22Rv1 (cell line): ENCODE results near the gene ASCC2.

Experiments
- H3K27ac ChIP-seq: fragments of 450-650 bp; 2 replicates; pipeline ENCODE4 v1.5.1; 2017
- ZFX ChIP-seq: fragments of 450-650 bp; IDR thresholded peaks from 2 replicates; pipeline ENCODE4 v1.6.1; 2017; ENCODE audit warnings: antibody characterized with exemption, borderline replicate concordance
- TF ChIP-seq, protein P1 (sequence below): fragments of 450-650 bp; IDR thresholded peaks from 2 replicates; pipeline ENCODE4 v1.5.1; 2017; ENCODE audit warnings: mild to moderate bottlenecking

ASCC2 gene

DNA sequence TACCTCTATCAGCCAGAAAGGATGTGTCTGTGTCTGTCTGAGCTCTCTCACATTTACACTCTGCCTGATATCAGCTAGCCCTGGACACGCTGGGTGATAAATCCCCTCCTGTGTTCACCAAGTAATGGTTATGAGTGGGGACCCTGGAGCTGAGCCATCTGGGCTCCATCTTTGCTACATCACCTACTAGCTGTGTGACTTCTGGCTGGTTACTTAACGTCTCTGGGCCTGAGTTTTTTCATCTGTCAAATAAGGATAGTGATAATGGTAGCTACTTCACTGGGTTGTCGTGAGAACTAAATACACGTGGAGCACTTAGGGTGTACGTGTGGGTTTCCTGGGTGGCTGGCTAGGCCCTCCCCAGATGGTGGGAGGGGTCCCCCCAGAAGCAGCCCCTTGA is 48.0 kb downstream of the ASCC2 start:
- TF ChIP-seq, protein P1, sequence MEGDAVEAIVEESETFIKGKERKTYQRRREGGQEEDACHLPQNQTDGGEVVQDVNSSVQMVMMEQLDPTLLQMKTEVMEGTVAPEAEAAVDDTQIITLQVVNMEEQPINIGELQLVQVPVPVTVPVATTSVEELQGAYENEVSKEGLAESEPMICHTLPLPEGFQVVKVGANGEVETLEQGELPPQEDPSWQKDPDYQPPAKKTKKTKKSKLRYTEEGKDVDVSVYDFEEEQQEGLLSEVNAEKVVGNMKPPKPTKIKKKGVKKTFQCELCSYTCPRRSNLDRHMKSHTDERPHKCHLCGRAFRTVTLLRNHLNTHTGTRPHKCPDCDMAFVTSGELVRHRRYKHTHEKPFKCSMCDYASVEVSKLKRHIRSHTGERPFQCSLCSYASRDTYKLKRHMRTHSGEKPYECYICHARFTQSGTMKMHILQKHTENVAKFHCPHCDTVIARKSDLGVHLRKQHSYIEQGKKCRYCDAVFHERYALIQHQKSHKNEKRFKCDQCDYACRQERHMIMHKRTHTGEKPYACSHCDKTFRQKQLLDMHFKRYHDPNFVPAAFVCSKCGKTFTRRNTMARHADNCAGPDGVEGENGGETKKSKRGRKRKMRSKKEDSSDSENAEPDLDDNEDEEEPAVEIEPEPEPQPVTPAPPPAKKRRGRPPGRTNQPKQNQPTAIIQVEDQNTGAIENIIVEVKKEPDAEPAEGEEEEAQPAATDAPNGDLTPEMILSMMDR, result no peak
- TF ChIP-seq ZFX, result no peak
- H3K27ac ChIP-seq, result no peak overlapping the region

DNA sequence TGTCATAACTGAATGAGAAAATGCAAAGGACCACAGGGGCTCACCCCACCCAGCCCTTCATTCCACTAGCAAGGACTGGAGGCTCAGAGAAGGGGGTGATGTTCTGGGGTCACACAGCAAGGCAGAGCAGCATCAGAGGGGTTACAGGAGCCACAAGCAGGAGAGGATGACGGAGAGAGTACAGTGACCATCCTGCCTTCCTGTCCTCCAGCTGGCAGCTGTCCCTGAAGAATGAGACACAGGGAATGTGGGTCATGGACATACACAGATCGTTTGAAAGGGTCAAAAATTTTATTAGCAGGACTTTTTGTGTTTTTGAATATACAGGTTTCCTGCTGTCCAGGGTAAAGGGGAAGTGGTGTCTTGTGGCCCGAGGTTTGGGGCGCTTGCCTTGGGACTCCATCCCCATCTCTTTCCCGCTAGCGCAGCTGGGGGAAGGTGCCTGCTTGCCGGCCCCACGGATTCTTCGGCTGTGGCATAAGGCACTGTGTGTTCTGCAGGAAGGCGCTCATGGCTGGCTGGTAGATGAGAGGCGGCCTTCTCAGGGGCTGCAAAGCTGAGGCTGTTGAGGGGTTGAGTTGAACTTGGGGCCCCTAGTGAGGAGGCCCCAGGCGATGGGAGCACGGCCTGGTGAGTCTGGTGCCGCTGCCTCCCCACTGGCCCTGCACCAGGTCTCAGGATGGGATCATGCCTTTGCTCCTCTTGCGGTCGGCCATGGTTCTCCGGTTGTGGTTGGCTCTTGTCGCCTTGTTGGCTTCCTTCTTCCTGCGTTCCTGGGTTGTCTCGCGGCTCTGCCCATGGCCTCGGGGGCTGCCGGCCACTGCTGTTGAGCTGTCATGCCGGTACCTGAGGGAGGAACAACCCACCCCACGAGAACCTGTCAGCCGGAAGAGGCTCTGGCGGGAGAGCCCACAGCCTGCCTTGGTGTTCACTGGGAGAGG is 49.5 kb downstream of the ASCC2 start:
- H3K27ac ChIP-seq, result no peak overlapping the region
- no peak for TF ChIP-seq ZFX
- TF ChIP-seq, protein P1, result no peak

DNA sequence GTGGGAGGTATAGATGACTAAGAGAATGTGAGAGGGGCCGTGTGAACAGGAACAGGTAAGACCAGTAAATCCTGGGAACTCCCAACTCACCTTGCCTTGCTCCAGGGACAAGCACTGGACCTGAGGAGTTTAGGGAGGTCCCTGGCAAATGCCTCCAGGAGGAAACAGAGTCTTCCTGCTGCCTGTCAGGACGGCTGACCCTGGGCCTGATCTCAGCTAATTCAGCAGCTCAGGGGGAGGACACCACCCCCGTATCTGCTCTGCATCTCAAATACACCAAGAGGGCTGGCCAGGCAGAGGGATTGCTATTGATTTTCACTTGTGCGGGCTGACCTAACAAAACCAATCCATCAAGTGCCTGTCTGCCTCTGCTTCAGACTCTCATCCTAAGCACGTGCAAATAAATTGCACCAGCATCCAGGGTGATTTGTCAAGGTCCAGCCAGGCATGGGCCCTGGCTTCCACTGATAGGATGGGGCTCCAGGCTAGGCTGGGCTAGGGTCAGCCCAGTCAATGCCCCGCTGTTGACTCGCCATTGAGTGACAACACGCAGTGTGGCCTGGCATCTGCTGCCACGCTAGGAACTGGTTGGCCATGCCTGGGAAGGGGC is 50.6 kb downstream of the ASCC2 start:
- no peak for TF ChIP-seq ZFX
- TF ChIP-seq, protein P1, result no peak

DNA sequence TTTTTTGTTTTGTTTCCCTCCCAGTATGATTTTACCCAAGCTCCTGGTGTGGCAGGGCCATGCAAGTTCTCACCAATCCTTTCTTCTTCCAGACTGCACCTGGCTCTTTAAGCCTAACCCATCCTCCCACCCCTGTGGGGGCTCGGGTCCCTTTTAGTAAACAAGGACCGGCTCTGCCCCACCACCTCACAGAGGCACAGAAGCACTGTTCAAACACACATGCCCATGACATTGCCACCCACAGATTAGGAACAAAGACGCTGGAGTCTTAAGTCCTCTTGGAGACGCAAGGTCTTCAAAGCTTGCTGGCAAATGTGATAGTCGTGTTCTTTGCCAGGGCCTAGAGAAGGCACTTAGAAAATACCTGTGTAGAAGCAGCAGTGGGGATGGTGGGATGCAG is 52.0 kb downstream of the ASCC2 start:
- TF ChIP-seq, protein P1, result no peak
- no peak for TF ChIP-seq ZFX
- H3K27ac ChIP-seq, result no peak overlapping the region

More for the DNA sequence above, 50.6 kb downstream of the ASCC2 start:
- no peak overlapping the region for H3K27ac ChIP-seq

DNA sequence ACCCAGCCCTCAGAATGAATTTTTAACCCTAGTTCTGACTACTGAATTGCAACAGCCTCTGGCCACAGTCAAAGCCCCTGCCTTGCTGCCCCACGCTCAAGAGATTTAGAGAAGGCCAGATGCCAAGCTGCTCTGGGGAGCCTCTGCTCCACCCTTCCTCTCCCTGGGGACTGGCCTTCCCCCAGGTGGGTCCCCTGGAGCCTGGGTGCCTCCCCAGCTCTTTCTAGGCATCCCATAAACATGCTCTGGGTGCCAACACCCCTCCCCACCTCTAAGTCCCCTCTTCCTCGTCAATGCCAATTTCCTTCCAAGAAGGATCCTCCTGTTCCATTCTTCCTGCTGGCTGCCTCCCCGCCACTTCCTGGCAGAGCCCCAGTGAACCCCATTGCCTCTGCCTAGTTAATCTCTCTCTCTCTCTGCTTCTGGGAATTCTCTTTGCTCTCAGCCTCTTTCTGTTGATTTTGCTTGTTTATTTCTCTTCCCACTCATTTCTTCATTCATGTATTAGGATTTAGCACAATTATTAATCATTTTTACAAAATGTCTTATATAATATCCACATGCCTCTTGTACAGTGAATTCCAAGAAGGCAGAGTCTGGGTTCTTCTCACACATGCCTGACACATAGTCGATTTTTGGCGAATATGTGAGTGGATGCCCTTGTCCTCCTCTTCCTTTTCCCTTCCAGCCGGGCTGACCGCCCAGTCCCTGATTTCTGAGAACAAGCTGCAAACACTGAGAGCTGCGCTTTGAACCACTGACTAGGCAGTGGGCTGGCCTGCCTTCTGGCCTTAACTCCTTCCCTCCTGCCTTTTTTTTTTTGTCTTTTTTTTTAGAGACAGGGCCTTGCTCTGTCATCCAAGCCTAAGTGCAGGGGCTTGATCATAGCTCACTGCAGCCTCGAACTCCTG is 53.4 kb downstream of the ASCC2 start:
- TF ChIP-seq, protein P1, result no peak
- no peak for TF ChIP-seq ZFX
- no peak overlapping the region for H3K27ac ChIP-seq

DNA sequence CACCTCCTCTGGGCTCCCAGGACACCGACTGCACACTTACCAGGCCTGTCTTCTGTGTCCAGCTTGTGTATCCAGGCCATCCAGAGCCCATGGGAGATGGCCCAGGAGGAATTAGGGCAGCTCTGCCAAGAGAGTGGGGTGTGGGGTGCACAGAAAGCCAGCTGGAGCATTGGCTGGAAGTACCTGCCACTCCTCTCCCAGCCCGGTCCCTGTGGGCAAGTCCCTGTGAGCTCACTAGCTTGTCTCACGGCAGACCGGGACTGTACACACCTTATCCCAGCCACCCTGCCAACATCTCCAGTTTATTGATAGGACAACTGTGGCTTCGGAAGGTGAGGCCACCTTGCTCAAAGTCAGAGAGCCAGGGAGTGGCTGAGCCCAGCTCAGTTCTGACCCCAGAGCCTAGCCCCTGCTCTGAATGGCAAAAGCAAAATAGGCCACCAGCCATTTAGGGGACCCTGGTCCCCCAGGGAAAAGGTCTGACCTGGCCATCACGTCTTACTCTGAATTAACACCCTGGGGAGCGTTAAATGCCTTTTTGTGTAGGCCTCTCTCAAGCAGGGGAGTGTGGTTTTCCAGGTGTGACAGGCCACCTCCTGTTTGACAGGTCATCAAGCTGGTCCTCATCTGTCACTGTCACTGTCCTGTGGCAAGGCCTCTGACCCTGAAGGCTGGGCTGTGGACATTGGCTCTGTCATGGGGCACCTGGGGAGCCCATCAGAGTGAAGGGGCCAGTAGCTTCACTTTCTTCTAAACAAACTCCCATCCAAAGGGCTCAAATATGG is 55.8 kb downstream of the ASCC2 start:
- TF ChIP-seq, protein P1, result no peak
- no peak for TF ChIP-seq ZFX
- H3K27ac ChIP-seq, result no peak overlapping the region
